ENCODE measurements around the gene MITF. TPM values are rescaled to one million over a fixed set of nuclear protein-coding genes. Genes with fewer than 3 reads are reported as not detected.

Gene MITF
- total RNA-seq, 4 donors from 2014 or later, result 13.7 to 39.0 (median 27.4) TPM

- ATAC-seq (ENCODE audit: low FRiP score), result no peak
- no peak for DNase-seq (ENCODE audit: low spot score)
- no peak for TF ChIP-seq CTCF (IDR thresholded peaks at IDR 0.05)
These were observed 23.1 kb upstream of the MITF start for GRCh38 chr3:69716119-69716518.

- ATAC-seq (ENCODE audit: low FRiP score), result no peak
These were observed 20.2 kb upstream of the MITF start for GRCh38 chr3:69718866-69719586.

GRCh38 chr3:69719587-69720122, 19.6 kb upstream of the MITF start:
- TF ChIP-seq CTCF (IDR thresholded peaks at IDR 0.05), result no peak
- no peak for ATAC-seq (ENCODE audit: low FRiP score)
- no peak for DNase-seq (ENCODE audit: low spot score)

More at GRCh38 chr3:69718866-69719586, 20.2 kb upstream of the MITF start:
- no peak for DNase-seq (ENCODE audit: low spot score)
- TF ChIP-seq CTCF (IDR thresholded peaks at IDR 0.05), result no peak

- TF ChIP-seq CTCF (IDR thresholded peaks at IDR 0.05), result no peak
- no peak for ATAC-seq (ENCODE audit: low FRiP score)
- DNase-seq (ENCODE audit: low spot score), result no peak
These were observed 18.4 kb upstream of the MITF start for GRCh38 chr3:69720824-69721223.

GRCh38 chr3:69723389-69723788, 15.9 kb upstream of the MITF start:
- TF ChIP-seq CTCF (IDR thresholded peaks at IDR 0.05), result no peak
- DNase-seq (ENCODE audit: low spot score) (no peak), ATAC-seq (ENCODE audit: low FRiP score) (no peak)

- ATAC-seq (ENCODE audit: low FRiP score), result peak; percentile 41
These were observed 14.4 kb upstream of the MITF start for GRCh38 chr3:69724722-69725435.

More at GRCh38 chr3:69724722-69725435, 14.4 kb upstream of the MITF start:
- DNase-seq (ENCODE audit: low spot score), result no peak
- no peak for TF ChIP-seq CTCF (IDR thresholded peaks at IDR 0.05)

All from omental fat pad (tissue), 4 donors.